Body of pancreas (tissue), 4 donors: ENCODE data around the gene DLG2.

Experiments used
- POLR2A ChIP-seq, 3 donors: fragments of 450-650 bp; IDR thresholded peaks; one replicate each; pipeline ENCODE4 v1.6.1; 2016; ENCODE audit warnings: antibody characterized with exemption in 3 of 3, mild to moderate bottlenecking in 2 of 3
- TF ChIP-seq, protein P1 (sequence below), 7 experiments: fragments of 450-650 bp in 4 of 7; fragments of 200-600 bp in 3 of 7; sonication (generic) in 3 of 7; IDR thresholded peaks; one replicate each; pipeline ENCODE4 v1.5.1; 2016 to 2019; ENCODE audit warnings: antibody characterized with exemption in 7 of 7

DNA sequence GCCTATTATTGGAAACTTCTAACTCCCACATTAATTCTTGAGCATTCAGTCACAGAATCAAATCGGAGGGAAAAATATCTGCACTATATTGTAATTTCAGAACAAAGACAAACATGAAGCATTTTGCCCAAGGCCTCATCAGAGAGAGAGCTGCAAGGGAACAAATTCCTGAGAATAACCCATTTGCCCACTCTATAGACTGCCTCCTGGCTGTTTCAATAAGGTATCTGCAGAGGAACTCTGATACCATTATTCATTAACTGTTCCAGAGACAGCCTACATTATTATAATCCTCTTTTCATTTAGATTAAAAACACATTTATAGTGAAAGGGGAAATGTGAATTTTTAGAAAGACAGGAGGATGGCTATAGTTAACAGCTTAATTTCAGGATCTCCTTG is 663.9 kb downstream of the DLG2 start:
- TF ChIP-seq, protein P1, sequence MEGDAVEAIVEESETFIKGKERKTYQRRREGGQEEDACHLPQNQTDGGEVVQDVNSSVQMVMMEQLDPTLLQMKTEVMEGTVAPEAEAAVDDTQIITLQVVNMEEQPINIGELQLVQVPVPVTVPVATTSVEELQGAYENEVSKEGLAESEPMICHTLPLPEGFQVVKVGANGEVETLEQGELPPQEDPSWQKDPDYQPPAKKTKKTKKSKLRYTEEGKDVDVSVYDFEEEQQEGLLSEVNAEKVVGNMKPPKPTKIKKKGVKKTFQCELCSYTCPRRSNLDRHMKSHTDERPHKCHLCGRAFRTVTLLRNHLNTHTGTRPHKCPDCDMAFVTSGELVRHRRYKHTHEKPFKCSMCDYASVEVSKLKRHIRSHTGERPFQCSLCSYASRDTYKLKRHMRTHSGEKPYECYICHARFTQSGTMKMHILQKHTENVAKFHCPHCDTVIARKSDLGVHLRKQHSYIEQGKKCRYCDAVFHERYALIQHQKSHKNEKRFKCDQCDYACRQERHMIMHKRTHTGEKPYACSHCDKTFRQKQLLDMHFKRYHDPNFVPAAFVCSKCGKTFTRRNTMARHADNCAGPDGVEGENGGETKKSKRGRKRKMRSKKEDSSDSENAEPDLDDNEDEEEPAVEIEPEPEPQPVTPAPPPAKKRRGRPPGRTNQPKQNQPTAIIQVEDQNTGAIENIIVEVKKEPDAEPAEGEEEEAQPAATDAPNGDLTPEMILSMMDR (IDR thresholded peaks at IDR 0.05), result no peak
- TF ChIP-seq POLR2A (IDR thresholded peaks at IDR 0.05), result no peak
